ENCODE measurements around the gene SH3BGR.

The SH3BGR gene

DNA sequence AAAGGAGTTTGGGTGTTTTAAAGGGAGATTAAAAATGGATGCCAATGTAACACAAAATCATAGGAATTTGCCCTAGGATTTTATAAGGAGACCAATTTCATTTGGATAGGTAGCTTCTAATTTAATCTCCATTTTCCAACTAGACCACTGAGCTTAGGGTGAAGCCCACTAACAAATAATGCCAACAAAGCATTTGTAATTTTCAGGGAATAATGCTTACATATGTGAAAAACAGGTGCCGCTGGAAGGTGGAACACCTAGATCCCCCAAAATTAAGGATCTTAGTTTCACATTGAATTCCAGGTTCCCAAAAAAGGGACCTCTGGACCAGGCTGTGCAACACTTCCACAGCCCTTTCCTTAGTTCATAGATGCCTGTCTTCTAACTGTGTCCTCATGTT, 94.8 kb downstream of the SH3BGR start:
- TF ChIP-seq, protein P1, sequence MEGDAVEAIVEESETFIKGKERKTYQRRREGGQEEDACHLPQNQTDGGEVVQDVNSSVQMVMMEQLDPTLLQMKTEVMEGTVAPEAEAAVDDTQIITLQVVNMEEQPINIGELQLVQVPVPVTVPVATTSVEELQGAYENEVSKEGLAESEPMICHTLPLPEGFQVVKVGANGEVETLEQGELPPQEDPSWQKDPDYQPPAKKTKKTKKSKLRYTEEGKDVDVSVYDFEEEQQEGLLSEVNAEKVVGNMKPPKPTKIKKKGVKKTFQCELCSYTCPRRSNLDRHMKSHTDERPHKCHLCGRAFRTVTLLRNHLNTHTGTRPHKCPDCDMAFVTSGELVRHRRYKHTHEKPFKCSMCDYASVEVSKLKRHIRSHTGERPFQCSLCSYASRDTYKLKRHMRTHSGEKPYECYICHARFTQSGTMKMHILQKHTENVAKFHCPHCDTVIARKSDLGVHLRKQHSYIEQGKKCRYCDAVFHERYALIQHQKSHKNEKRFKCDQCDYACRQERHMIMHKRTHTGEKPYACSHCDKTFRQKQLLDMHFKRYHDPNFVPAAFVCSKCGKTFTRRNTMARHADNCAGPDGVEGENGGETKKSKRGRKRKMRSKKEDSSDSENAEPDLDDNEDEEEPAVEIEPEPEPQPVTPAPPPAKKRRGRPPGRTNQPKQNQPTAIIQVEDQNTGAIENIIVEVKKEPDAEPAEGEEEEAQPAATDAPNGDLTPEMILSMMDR (conservative IDR thresholded peaks at IDR 0.05; ENCODE audit: low read length): no peak
- no peak for DNase-seq (ENCODE audit: low read depth)
- H3K4me3 ChIP-seq (ENCODE audit: low read length): no peak overlapping the region

DNA sequence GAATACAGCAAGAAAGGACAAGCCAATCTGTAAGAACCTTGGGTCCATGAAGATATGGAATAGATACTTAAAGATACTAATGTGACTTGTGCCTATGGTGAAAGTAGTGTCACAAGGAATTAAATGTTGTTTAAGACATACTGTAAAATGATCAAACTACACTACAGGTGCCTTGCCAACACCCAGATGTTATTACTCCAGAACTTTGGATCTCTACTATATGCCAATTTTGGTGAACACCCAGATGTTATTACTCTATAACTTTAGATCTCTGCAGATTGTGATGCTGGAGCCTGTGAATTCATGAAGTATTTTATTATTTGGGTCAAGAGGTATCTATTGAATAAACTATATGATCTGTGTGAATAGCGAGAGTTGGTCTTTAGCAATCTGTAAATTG, 101.1 kb downstream of the SH3BGR start:
- TF ChIP-seq, protein P1 (conservative IDR thresholded peaks at IDR 0.05; ENCODE audit: low read length): no peak
- no peak overlapping the region for H3K4me3 ChIP-seq (ENCODE audit: low read length)
- no peak for DNase-seq (ENCODE audit: low read depth)

- no peak for DNase-seq (ENCODE audit: low read depth)
- no peak overlapping the region for H3K4me3 ChIP-seq (ENCODE audit: low read length)
- TF ChIP-seq, protein P1 (conservative IDR thresholded peaks at IDR 0.05; ENCODE audit: low read length): no peak
These were observed 101.6 kb downstream of the SH3BGR start for GRCh38 chr21:39553331-39553730.

- TF ChIP-seq, protein P1 (conservative IDR thresholded peaks at IDR 0.05; ENCODE audit: low read length): no peak
- H3K4me3 ChIP-seq (ENCODE audit: low read length): no peak overlapping the region
- DNase-seq (ENCODE audit: low read depth): no peak
These were observed 104.3 kb downstream of the SH3BGR start for GRCh38 chr21:39555911-39556590.

DNA sequence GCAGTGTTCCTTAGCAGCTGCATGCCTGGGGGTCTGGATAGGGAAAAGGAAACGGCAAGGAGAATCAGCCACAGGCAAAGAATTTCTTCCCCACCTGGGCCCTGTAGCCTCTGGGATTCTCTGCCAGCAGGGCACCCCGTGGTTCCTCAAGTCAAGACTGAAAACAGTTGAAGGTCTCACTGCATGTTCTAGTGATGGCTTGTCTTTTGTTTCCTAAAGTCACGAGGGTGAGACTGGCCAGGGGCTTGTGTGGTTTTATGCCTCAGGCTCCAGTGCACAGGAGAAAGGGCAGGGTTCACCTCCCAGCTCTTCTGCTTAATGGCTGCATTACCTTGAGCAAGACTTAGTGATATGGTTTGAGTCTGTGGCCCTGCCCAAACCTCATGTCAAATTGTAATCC, 107.7 kb downstream of the SH3BGR start:
- TF ChIP-seq, protein P1 (conservative IDR thresholded peaks at IDR 0.05; ENCODE audit: low read length): no peak
- DNase-seq (ENCODE audit: low read depth): no peak
- no peak overlapping the region for H3K4me3 ChIP-seq (ENCODE audit: low read length)

GRCh38 chr21:39561140-39561539, 109.4 kb downstream of the SH3BGR start:
- H3K4me3 ChIP-seq (ENCODE audit: low read length): no peak overlapping the region
- DNase-seq (ENCODE audit: low read depth): no peak
- TF ChIP-seq, protein P1 (conservative IDR thresholded peaks at IDR 0.05; ENCODE audit: low read length): no peak

All from AG10803 (cell line).